GM19025 (cell line): ENCODE data around the gene ERBB4.
"Not testable (repeated sequence)": the region's sequence is repeated elsewhere in the genome, so short reads cannot be mapped to it uniquely, and the experiment has no call there.

ENCODE experiments used
- ATAC-seq: cut with Tn5 transposase; IDR thresholded peaks from one replicate; pipeline ENCODE4 v1.9.1; 2021; ENCODE audit warnings: mild to moderate bottlenecking, low read depth, moderate library complexity; ENCODE audit not compliant: unreplicated experiment

The ERBB4 gene

DNA sequence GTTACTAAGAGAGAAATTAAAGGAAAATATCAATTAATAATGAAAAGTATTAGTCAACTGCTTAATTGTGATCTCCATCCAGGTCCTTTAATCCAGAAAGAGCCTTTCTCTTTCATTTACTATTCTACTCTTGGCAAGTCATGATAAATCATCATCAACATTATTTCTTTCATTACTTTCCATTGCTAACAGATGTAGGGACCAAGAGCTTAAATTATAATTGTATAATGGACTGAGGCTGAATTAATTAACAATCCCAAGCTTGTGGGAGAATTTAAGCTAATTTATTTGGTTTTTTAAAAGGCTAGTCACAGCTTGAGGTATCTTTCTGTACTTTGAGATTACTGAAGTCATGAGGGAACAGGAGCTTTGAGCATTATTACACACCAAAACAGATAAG, 223.9 kb downstream of the ERBB4 start:
- ATAC-seq: no peak

DNA sequence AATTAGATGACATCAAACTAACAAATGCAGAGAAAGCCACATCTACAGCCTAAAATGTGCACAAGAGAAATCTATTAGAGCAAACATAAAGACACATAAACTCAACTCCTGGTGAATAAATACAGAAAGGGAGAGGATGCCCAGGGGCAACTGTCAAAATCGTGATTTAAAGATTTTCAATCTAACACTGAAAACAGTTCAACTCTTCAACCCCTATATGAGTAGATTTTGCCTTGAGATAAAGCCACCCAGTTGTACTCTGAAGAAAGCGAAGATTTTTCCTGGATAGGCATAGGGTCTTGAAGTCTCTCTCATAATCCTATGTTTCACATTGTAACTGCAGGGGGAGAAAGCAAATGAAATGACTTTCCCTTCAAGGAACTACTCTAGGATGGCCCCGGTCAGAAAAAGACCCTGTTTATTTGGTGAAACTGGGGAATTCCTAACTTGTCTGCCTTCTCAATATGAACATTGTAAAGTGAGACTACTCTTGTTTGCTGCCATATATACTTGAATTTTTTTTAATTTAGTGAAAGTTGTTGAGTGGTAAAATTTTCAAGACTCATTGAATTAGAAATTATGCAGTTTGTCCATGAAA, 226.7 kb downstream of the ERBB4 start:
- ATAC-seq: no peak

DNA sequence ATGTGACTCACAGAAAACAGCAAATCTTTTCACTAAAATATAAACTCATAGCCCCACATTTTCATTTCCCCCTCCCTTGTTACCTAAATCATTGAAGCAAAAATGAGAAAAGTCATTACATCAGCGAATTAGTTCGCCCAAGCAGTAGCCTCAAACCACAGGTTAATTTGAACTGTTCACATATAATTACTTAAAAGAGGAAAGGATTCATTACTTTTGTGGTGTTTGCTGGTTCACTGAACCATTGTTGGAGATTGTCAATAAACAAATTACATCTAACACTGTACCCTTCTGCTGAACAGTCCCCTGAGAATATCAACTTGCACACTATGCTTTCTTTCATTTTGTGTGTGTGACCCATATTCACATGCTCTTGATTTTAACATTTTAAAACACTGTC, 238.7 kb downstream of the ERBB4 start:
- no peak for ATAC-seq

DNA sequence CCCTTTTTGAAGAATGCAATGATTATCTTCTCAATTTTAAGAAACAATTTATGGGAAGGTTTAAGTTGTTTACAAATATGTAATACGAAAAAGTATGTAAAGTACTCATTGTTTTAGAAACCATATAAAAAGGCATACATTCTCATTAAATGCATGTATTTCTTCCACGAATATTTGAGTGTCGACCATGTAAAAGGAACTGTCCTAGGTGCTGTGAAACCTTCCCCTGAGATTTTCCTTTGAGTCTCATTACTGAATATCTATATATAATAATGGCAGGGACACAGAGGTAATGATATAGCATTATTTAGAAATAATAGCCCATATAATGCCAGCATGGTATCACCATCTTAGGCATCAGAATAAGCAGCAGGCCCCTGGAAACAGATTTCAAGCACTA, 239.3 kb downstream of the ERBB4 start:
- no peak for ATAC-seq

DNA sequence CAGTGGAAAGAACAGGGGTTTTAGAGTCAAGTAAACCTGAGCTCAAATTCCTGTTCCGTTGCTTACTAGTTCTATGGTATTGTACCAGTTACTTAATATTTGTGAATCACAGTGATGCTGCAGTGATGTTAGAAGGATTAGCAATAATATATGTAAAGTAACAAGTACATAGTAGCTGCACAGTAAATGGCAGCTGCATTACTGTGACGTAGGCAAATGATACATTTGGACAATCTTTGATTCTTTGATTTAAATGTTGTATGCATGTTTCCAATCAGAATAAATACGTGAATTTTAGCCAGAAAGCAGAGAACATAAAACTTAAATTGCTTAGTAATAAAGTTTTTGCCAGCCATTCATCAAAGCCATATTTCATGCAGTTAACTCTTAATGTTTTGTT, 243.0 kb downstream of the ERBB4 start:
- no peak for ATAC-seq

DNA sequence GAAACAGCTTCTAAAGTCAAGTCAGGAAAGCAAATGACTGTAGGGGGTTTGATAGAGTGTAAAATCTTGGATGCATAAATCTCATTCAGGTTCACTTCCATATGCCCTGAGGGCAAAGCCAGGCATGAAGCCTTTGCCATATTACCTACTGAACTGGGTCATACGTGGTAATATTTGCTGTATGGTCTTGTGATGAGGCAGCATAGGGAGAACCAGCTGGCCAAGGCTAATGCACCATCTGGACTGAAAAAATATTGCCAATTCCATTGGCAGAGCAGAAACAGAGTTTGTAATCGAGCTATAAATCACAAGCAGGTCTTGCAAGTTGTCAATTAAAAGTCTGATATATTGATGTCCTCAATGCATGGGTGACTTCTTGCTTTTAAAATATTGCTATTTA, 243.8 kb downstream of the ERBB4 start:
- no peak for ATAC-seq

DNA sequence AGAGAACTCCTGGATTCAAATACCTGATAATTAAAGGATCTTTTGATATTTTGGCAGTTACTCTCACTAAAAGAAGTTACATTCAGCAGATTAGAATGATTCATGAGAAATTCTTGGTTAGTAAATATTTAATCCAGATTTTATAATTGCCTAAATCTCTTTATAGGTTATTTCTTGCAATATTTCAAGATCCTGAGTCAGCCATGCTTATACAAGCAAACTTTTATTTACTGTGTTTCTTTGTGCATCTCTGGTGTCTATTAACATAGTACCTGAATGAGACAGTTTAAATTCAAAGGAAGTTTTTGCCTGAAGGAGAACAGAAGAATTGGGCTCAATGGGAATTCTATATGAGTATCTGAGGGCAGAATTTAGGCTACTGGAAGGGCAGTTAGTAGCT, 249.3 kb downstream of the ERBB4 start:
- no peak for ATAC-seq

DNA sequence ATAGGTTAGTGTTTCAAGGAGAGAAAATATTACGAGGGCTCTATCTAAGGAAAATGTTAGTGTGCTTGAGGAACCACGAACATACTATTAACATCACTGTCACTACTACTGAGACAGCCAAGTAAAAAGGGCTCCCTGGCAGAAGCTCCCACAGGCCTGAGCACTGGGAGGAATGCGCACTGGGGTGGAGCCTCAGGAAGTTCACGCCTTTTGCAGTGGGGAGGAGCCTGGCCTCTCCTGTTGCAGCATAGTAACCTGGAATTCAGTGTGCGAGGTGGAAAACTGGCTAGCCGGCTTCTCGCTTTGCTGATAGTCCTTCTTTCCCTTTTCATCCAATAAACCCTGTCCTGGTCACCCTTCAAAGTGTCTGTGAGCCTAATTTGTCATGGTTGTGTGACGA, 250.3 kb downstream of the ERBB4 start:
- no peak for ATAC-seq

DNA sequence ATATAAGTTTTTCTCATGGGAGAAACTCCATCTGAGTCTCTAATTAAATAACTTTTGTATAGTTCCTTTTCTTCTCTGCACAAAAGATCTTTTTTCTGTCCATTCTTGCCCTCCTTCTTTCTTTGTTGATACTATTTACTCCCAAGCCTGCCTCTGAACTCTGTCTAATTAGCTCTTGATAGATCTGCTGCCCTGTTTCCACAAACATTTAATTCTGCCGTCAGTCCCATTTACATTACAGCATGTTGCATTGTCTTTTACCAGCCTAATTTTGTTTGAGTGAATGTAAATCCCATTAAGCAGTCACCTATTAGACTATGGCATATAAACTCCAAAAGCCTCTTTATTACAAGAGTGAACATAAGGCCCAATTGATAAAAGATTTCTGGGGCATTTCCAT, 254.4 kb downstream of the ERBB4 start:
- ATAC-seq: no peak

DNA sequence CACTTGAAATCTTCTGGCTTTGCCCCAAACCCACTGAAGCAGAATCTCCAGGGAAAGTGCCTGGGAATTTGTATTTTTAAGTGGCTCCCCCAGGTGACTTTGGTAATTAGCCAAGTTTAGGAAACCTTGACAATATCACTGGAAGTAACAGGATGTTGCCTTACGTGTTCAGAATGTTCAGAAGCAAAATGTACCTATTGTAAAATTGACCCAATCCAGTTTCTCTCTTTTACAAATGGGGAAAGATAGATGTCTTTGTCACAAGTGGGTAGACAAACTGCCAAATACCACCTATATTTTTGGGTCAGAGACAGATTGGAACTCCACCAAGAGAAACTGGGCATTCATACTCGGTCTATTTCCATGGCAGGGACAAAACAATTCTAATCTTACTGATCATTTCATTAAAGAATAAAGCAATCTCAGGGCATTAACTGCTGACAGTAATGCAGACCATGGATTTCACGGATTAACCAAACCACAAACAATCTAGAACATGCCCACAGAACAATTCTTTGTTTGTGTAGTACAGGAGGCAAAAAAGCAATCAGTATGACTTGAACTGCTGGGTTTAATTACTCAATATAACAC, 255.8 kb downstream of the ERBB4 start:
- ATAC-seq: no peak

DNA sequence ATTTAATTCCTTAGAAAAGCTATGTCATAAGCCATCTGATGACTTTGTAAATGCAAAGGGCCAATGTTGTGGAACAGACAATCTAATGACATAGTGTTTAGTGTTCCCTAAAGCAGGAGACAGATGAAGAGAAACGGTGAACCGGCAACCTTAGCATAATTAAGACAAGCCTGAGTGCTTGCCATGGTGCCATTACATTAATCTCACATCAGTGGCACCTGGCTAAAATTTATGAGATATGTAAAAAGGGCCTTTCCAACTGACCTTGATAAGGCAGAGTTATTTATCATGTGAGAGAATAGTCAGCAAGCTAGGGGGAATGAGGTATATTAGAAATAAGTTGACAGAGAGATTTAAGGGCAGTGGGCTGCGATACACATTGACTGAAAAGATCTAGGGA, 261.8 kb downstream of the ERBB4 start:
- ATAC-seq: no peak

DNA sequence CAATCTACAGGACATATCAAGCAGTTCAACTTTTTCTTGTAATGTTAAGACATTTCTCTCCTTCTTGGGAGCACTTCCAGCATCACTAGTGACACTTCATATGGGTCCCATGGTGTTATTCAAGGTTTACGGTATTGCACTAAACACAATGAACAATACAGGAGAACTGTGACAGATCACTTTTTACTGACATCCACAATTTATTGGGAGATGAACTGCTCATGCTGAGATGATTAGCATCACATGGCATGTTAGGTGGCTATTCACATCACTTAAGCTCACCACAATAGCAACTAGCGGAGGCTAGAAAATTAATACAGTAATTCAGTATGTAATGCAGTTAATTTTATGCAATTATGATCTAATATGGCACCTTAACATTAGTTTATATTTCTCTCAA, 264.4 kb downstream of the ERBB4 start:
- ATAC-seq: no peak

DNA sequence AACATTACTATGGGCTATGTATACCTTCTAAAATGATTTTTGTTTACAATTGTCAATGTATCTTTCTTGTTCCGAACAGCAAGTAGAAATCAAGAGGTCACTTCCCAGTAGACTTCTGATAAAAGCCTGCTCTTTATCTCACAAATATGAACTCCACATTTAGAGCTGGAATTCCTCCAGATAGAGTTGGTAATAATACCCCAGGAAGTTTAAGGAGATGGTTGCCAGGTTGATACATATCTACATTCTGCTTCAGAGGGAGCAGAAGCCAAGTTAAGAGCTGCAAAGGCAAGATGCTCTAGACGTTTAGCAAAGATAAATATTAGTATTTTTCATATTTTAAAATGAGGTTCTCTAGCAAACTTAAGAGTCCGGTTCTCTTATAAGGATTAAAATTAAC, 267.0 kb downstream of the ERBB4 start:
- ATAC-seq: no peak

DNA sequence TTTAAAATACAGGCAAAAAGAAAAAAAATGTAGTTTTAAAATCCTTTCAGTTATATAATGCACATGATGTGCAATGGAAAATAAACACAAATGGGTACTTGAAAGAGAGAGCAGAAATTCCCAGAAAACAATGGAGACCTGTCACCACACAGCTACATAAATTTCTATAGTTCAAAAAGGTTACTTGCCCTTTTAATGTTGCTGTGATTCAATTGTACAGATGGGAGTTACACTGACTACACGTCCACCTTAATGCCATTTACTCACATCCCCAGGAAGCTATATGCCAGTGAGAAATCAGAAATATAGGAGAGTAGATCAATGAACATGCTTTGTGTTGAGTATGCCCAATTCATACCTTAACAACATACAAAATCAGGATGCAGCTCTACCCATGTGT, 269.6 kb downstream of the ERBB4 start:
- ATAC-seq: no peak

DNA sequence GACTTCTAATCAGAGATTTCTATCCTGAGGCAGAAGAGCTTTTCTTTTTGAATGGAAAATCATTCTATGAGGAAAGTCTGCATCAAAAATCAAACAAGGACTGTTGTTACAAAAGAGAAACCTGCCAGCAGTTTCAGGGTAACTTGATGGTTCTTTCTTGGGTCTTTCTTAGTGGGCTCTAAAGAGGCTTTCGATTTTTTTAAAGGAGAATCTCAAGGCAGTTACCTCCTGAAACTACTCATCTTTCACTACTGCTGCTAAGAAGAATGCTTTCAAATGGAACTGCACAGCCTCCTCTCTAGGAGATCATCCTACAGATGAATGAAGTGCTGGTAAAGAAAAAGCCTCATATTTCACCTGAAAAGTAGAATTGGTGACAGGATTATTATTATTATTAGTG, 272.3 kb downstream of the ERBB4 start:
- no peak for ATAC-seq

DNA sequence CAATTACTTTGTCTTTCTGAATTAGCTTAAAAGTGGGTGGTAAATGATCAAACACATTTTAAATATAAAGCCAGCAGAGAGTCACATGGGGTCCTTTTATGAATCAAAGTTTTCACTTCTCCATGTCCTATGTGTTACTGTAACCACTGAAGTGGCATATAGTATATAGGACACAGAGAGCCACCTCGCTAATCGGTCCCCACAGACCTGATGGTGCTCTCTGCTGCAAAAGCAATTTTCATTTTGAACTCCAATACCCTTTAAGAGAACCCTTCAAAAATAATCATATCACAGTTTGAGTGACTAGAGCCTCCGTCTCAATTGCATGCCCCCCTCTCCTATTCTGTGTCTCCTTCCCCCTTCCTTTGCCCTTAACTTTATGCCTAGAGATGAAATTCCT, 272.8 kb downstream of the ERBB4 start:
- no peak for ATAC-seq

DNA sequence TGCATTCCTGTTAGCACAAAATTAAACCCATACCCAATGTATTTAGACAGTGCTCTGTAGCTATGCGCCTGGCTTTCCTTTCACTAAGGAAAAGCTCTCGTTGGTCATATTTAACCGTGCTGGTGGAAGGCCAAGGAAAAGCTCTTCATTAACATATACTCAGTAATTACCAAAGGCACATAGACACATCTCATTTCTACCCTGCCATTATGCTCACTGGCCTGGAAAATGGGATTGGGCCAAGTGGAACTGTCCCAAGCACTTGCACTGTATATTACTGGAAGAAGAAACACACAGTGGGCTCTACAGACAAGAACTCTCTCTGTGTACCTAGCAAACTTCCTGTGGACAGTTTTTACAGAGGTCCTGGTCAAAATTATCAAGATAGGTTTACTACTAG, 274.4 kb downstream of the ERBB4 start:
- ATAC-seq: no peak

DNA sequence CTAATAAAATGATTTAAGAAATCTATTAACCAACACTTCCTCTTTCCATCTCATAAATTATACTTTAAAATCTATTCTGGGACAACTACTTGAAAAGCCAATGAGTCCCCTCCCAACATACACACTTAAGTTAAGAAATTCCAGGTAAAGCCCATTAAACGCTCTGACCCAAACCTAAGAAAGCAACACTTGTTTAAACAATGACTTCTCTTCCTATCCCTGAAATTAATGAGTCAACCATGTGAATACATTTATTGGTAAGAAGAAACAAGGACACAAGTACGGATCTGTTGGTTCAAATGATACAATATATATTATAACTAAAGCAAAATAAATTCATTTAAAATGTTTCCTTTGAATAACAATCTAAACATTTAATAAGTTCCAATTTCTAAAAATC, 279.4 kb downstream of the ERBB4 start:
- ATAC-seq: no peak

DNA sequence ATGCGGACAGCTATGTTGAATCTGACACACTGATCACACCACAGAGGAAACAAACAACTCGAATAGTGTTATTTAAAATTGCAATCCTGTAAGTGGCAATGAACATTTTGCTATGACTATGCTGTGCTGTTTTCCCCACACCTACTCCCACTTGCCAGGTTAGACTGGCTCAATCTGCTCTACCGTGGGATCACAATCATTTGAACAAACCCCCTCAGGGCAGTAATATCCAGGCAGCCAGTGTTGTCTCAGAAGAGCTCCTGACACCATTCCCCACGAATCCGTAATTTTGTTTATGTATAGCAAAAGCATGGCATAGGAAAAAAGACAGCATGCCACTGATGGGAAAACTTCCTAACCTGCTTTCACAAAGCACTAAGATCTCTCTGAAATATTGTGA, 284.3 kb downstream of the ERBB4 start:
- ATAC-seq: no peak

DNA sequence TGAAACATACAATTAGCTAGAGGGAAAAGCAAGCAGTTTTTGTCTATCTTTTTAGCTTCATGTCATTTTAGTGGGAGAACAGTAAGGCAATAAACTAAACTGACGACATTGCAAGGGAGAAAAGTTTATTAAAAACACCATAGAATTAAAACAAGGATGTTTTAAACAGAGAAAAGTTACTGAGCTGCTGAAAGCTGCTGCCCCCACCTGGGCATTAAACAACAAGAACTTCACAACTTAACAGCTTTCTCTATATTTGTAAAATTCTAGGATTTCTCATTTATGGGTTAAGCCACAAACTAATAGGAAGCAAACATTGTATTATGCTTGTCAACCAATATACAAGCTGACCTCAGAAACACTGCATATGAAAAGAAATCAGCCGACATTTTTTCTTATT, 289.2 kb downstream of the ERBB4 start:
- no peak for ATAC-seq

DNA sequence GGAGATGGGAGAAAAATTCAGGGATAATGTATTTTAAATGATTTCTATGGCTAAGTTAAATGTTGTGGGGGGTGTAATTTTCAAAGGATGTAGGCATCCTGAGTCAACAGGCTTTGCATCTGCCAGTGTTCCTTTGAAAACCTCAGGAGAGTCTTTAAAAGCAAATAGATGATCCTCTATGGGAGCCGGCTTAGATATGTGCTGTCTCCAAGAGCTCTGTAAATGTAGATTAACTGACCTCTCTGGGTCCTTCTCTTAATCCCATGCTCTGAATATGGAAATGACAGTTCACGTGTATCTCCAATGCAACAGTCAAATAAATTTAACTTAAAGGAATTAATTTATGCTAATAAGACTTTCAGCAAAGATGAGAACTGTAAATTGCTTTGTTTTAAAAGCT, 292.7 kb downstream of the ERBB4 start:
- no peak for ATAC-seq

DNA sequence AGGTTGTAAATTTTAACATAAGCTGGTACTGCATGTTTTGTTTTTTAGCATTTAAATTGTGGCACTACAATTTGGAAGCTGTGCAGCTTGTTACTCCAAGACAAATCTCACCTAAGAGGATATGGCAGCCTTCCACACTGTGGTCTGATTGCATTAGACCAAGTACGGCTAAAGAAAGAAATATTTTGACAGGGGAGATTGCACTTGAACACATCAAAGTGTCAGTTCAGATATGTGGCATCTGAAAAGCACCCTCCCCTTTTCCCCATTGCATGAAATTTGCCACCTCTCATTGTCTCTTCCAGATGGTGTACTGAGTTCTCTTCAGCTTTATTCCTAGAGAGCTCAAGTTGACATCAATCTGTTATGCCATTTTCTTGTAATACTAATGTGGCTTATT, 295.9 kb downstream of the ERBB4 start:
- no peak for ATAC-seq

DNA sequence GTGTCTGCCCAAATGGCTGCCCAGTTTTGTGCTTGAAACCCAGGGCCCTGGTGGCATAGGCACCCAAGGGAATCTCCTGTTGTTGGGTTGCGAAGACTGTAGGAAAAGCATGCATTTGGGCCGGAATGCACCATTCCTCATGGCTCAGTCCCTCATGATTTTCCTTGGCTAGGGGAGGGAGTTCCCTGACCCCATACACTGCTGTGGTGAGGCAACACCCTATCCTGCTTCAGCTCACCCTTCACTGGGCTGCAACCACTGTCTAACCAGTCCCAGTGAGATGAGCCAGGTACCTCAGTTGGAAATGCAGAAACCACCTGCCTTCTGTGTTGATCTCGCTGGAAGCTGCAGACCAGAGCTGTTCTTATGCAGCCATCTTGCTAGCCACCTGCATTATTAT, 300.4 kb downstream of the ERBB4 start:
- not testable (repeated sequence) for ATAC-seq
